ENCODE measurements around the gene SRC.

DNA sequence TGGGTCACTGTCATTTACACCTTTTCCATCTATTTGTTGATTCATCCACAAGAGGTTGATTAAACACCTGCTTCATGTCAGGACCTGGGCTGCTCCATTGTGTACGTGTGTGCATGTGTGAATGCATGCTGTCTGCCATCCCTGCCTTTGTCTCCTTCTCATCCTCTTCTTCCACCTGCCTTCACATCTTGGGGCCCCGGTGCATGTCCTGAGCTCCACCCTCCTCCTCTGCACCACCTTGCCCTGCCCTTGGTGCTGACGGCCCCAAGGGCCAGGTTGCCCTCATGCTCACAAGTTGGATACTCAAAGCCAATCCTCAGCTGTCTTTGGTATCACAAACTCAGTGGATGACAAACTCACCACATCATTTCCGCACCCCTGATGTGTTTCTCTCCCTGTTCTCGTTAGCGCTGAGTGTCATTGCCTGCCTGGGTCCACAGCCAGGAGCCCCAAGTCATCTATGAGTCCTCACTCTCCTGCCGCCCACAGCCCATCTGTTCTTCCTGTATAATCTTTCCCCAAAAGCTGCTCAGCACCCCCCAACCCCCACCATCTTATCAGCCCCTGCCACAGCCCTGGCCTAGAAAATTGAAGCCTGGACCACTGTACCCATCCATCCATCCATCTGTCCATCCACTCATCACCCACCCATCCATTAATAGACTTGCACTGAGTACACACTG lies 85.0 kb downstream of the SRC start:
- TF ChIP-seq POLR2AphosphoS5 (IDR thresholded peaks at IDR 0.05) (no peak), EP300 (IDR thresholded peaks at IDR 0.05) (no peak)
- TF ChIP-seq, protein P1, sequence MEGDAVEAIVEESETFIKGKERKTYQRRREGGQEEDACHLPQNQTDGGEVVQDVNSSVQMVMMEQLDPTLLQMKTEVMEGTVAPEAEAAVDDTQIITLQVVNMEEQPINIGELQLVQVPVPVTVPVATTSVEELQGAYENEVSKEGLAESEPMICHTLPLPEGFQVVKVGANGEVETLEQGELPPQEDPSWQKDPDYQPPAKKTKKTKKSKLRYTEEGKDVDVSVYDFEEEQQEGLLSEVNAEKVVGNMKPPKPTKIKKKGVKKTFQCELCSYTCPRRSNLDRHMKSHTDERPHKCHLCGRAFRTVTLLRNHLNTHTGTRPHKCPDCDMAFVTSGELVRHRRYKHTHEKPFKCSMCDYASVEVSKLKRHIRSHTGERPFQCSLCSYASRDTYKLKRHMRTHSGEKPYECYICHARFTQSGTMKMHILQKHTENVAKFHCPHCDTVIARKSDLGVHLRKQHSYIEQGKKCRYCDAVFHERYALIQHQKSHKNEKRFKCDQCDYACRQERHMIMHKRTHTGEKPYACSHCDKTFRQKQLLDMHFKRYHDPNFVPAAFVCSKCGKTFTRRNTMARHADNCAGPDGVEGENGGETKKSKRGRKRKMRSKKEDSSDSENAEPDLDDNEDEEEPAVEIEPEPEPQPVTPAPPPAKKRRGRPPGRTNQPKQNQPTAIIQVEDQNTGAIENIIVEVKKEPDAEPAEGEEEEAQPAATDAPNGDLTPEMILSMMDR (IDR thresholded peaks at IDR 0.05) = no peak

Measured in suprapubic skin (tissue), 4 donors.